Left forelimb (tissue), 1 donor: ENCODE measurements around the gene CCBE1.

Experiments used
- DNase-seq: peaks from one replicate; pipeline ENCODE4 v3.0.0-alpha.2; 2018; ENCODE audit warnings: low spot score

The CCBE1 gene

DNA sequence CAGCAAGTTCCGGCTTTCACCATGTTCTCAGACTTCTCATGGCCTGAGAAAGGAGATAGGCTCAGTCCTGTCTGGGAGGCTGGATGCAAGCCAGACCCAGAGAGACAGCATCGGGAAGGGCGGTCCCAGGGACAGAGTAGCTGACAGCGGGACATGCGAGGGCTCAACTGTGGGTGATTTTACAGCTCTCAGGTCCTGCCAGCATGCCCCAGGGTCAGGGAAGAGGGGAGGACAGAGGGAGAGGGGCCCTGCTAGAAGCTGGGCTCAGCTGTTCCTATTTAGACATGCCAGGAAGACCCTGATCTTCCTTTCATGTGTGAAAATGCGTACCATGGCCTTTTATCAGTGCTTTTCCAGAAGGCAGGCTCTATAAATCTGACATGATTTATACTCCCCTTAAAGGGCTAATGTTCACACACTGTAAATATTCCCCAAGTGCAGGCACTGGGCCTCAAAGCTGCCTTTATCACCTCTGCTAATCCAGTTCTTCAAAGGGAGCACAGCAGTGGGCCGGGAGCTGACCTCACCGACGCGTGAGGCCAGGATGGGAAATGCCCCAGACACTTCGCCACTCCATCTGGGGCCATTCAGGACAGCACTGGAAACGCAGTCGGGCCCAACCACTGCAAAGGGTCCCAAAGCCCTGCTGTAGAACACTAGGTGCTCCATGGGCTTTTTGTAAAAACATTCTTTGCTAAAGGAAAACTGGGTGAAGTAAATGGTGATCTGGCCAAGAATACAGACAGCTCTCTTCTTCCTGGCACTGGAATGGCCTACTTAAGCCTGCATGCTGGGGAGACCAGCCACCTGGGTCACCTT lies 242.1 kb downstream of the CCBE1 start:
- DNase-seq = no peak

DNA sequence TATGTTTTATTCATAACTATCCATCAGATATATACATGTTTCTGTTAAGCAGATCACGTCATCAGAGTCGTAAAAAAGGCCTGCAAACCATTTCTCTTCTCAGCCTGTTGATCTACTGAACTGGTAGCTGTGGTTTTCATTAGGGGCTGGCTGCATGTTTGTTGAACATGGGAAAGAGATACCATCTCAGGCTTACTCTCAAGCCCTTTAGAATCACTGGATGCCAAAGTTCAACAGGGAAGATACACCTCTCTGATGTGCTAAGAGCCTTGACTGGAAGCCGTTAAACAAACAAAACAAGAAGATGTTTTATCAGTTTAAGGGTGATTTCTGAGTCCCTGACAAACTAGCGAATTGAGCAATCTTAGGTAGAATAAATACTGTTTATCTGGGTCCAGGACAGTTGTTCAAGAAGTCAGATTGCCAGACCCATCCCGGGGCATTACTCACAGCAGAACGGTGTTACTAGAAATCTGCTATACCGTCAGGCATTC lies 243.7 kb downstream of the CCBE1 start:
- no peak for DNase-seq

DNA sequence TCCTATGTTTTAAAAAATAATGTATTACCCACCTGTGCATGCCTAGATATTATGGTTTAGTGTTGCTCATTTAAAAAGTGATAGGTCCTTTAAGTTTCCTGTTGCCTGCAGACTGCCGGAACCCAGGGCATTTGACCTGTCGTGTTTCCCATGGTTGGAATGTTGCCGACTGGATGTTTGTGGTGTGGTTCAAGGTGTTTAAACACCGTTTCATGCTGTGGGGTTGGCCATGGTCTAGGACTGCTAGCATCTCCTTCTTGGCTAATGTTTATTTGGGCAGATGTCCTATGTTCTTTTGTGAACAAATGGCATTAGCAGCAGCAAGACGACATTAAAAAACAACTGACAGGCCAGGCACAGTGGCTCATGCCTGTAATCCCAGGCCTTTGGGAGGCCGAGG lies 245.3 kb downstream of the CCBE1 start:
- DNase-seq = no peak

GRCh38 chr18:59451073-59451472 lies 246.2 kb downstream of the CCBE1 start:
- DNase-seq = no peak

- DNase-seq = no peak
Measured at GRCh38 chr18:59448546-59448945, 248.7 kb downstream of the CCBE1 start.

DNA sequence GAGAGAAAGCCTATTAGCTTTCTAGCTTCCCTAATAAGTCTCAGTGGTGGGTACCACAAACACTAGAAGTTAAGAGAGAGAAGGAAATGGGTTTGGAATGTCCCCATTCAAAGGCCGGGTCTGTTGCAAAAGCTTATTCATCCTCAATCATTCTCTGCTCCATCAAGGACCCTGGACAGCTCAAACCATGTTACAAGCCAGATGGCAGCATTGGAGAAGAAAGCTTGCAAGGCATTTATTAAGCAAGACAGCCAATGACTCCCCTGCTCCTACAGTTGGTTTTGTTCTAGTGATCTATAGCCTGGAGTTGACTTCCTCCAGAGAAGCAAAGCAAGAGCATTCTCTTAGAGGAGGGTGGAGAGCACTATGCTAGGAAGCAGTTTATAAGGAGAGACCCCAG lies 251.2 kb downstream of the CCBE1 start:
- no peak for DNase-seq

DNA sequence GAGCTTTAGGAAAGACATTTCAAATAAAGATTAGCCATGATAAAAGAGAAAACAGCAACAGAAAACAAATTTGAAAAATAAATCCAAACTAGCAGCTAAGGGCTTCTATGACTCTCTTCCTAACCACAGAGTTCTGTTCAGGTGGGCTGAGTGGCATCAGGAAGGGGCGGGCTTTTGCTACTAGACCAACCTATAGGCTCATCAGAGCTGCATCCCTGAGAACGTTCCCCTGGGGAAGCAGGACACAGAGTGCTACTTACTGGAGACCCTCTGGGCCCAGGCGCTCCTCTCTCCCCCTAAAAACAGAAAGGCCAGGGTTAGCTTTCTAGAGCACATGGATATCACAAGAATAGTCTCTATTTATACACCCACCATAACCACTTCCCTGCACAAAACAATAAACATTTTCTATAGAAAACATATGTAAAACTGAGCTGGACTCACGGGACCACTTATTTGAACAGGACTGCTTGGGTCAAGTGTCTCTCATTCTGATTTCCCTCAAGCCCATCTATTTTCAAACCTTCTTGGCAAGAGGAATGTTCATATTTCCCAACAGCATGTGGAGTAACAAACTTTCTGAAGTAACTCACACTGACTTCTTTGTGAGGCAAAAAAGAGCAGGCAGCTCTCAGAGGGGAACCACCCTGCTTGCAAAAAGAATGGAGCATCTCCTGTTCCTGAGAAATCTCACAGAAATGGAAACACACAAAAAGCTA lies 259.2 kb downstream of the CCBE1 start:
- DNase-seq = no peak

GRCh38 chr18:59432803-59433597 lies 264.2 kb downstream of the CCBE1 start:
- no peak for DNase-seq

GRCh38 chr18:59431131-59431530 lies 266.1 kb downstream of the CCBE1 start:
- DNase-seq = no peak

DNA sequence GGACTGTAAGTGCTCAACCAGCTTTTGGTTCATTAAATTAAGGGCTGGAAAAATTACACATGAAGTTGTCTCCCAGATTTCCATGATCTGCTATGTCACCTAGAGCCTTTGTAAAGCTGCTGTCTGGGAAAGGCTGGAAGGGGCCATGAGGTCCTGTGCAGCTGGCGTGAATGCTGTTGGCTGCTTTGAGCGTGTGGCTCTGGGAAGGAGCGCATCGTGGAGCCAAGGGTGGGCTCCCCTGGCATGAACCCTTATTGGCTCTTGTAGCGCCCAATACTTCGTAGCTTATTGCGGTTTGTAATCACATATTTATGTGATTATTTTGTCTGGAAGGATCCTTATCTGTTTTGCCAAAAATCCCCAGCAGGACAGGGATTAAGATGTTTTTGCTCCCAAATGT lies 267.6 kb downstream of the CCBE1 start:
- no peak for DNase-seq

- DNase-seq = no peak
Measured at GRCh38 chr18:59428018-59428417, 269.2 kb downstream of the CCBE1 start.

DNA sequence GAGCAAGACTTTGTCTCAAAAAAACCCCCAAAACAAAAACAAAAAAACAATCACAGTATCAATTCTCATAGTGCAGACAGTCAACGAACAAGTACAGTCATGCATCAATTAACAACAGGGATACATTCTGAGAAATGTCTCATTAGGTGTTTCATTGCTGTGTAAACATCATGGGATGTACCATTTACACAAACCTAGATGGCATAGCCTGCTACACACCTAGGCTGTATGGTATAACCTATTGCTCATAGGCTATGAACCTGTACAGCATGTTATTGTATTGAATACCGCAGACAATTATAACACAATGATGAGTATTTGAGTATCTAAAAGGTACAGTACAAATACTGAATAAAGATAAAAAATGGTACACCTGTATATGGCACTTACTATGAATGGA lies 270.4 kb downstream of the CCBE1 start:
- no peak for DNase-seq

DNA sequence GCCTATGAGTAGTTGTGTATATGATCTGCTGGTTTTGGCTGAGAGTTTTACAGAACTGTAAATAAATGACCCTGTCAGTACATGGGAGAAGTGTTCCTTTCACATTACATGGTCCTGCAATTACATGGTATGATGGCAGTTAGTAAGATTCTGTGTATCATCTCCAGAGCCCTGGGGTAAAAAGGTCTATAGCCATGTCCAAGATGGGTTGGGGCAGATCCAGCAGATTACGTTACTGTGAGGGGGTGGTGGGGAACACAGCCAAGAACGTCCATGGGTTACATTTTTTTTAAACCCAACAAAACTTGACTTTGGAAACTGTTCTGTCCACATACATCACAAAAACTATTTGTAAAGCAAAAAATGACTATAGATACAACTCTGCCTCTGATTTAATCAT lies 274.0 kb downstream of the CCBE1 start:
- no peak for DNase-seq

DNA sequence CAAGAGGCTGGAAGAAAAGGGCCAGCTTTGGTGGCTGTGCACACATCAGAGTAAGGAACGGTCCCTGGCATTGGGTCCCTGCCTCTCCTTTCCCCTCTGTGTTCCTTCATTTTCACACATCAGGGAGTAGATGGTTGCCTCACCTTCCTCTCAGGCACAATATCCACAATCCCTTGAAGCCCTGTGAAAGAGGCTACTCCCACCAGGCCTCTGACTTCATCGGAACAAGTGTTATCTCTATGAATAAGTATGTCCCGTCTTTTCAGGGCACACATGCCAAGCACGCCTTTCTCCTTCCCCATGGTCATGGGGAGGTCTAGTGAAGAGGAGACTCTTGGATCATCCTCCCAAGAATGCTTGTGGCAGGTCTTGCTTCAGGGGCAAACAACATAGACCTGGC lies 277.0 kb downstream of the CCBE1 start:
- DNase-seq = no peak

DNA sequence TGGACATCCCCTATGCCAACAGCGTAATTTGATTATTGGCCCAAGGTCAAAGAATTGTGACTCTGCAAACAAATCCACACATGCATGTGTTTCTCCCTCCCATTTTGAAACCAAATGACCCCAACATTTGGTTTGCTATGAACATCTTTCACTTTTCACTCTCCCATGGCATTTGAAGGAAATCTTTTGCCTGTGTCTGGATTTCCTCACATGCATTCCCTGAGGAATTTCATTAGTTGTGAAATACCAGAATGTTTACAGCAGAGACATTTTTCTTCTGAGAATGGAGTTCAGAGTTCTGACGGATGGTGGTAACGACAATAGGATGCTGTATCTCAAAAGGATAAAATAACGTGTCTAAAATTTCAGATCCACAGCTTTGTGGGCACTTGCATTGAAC lies 277.8 kb downstream of the CCBE1 start:
- DNase-seq = no peak

DNA sequence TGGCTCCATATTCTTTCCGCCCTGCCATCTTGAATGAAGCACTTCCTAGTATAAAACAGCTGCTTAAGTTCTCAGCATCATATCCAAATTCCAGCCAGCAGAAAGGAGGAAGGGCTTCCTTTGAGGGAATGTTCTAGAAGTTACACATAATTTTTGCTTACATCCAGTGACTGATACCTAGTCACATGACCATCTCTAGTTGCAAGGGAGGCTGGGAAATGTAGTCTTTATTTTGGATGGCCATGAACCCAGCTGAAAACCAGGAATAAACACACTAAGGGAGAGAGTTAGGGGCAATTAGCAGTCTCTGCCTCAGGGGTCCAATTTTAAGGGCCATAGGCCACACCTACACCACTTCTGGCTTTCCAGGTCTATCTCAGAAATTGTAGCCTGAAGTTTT lies 280.4 kb downstream of the CCBE1 start:
- DNase-seq = no peak

DNA sequence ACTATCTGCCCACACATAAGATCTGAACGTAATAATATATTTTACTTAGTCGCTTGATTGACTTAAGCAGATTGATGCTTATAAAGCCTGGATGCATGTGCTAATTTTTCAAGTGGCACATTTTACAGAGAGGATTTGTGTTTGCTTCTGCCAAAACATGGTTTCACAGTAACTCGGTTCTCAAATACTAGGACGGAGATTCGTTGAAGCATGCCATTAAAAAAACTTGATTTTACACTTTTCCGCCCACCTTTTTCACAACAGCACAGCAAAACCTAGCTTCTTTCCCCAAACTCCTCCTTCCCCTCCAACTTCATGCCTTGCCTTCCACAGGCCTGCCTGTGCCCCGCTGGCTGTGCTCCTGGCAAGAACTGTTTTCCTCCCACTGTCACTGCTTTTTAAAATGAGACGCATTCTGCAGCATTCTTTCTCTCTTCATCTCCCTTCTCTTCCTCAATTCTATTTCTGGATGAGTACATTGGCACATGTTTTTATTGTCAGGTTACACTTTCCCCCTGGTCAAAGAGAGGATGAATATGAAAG lies 283.0 kb downstream of the CCBE1 start:
- no peak for DNase-seq

DNA sequence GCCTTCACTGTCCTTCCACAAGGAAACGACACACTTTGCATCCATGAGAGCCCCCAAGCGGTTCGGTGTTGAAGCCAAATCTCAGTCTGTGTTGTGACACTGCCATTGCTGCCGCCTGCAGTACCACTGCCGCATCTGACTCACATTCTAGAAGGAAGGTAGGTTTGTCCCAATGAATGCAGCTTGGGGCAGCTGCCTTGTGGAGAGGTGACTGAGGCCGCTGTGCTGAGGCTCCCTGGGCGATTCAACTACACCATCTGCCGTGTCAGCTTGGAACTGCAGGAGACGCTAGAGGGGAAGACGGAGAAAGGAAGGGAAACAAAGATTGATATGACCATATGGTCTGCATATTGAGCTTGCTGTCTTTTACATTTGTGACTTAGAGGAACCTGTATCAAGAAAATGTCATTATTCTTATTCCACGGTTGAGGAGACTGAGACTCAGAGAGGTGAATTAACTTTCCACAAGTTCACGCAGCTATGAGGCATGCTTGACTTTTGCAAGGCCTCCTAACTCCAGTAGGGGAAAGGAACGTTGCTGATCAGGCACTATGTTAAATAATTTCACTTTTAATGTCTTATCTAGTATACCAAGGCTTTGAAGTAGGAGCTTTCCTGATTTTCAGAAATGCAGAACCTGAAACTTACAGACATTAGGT lies 294.7 kb downstream of the CCBE1 start:
- peak; percentile 80 for DNase-seq

DNA sequence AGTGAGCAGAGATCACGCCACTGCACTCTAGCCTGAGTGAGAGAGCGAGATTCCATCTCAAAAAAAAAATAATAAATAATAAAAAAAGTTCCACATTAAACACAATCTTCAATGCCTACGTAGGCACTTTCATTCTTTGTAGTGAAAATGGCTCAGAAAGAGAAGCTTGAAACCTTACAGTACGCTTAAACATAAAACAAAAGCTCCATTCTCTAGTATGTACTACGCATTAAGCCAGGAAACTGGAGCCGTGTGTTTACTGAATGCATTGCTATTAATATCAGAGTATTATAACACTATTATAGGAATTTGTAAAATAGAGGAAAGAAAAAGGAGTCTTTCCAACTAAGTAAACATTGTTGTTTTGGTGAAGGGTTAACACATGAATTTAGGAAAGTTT lies 296.8 kb downstream of the CCBE1 start:
- DNase-seq = no peak

DNA sequence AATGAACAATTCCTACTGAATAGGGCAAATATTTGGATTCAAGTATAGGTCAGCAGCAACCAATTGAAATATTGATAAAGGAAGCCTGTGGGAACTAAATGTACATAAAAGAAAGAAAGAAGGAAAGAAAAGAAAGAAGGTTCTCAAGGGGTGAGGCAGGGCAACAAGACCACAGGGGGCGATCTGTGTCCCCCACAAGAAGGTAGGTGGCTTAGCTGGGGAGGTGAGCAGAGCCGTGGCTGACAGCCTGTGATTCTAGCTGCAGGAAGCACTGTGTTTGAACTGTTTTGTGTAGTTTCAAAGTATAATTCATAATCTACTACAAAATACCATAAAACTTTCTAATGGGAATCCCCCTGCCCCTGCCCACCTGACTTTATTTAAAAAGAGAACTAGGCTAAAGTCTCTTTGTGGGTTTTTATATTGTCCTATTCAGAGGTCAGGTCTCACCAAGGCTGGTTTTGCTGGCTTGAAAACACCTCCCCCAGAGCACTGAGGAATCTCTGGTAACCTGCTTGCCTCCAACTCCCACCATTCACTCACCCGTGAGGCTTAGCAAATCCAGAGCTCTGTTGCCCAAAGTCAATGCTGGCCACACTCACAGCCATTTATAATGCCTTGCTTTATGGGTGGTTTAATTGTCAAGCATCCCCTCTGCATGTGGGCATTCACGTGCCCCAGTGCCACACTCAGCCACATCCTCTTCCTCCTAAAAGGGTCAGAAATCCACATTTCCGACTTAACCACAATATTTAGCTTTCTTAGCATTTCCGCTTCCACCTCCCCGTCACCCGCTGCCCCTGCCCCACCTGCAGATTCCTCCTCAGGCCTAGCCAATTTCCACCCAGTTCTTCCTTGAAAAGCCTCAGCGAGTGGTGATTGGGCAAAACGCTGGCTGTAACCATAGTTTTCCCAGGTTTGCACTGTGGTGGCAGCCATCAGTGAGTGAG lies 301.7 kb downstream of the CCBE1 start:
- DNase-seq = no peak

DNA sequence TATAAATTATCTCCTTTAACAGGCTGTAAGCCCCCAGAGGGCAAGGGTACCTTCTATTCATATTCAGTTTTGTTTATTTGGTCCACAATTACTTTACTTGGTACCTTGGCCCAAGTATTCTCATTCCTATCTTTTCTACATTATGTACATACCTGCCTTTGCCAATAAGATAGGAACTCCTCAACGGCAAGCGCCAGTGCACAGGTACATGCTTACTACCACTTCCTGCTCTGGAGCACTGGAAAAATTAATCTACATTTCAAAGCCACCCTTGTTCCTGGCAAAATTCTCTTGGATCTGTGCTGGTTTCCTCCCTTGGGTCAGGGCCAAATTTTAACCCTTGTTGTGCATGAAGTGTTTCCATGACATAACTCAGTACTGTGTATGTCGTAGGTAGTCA lies 303.8 kb downstream of the CCBE1 start:
- no peak for DNase-seq
